NCI-H1105 (cell line): ENCODE data around the gene MGLL.

Experiments
- DNase-seq: peaks from one replicate; lab custom pipeline; 2025; lab: John Stamatoyannopoulos, UW

The MGLL gene

DNA sequence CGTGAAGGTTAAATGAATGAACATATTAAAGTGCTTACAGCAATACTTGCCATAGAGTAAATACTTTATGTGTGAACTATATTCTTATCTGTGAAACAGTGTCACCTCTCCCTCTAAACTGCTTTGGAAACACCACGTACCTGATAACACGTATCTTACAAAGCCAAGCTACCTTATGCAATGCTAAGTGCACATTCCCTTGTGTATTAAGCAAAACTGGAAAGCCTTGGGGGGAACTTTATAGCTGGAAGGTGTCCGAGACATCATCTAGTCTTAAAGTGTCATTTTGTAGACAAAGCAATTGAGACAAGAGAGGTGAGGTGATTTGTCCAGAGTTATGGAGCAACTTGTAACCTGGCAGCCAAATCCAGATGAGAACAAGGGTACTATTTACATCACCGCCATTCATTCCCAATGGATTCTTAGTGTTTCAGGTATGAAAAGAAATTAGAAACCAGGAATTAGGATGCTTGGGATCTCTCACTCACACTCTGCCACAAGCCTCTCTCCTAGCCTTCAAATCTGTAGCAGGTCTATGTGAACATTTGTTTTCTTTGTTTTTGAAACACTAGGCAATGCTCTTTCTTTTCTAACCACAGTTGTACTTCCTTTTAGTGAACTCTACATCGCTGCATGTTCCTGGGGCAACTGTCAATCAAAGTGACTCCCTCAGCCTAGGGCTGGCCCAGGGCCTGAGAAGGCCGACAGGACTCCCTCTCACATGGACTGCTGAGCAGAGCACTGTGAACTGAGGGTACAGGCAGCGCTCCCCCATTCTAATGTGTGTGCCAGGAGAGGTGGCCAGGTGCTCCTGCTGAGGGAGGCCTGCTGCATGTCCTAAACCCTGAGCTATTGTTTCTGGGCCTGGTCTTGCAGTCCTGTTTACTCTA lies 13.9 kb upstream of the MGLL start:
- no peak for DNase-seq

DNA sequence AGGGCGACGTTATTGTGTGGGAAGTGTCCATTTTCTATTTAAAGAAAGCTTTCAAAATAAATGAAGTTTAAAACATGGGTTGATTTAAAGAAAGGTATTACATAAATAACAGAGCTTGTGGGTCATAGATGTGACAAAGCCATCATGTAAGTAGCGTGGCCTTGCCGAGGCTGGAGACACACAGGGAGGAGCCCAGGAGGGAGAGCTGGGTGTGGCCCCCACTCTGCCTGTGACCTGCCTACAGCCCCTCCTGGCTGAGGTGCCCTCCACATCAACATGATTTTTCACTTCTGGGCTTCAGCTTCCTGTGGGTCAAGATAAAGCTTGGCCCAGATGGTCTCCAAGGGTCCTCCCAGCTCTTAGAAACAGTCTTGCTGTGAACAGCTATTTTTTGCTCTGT lies 12.5 kb upstream of the MGLL start:
- DNase-seq, result no peak

DNA sequence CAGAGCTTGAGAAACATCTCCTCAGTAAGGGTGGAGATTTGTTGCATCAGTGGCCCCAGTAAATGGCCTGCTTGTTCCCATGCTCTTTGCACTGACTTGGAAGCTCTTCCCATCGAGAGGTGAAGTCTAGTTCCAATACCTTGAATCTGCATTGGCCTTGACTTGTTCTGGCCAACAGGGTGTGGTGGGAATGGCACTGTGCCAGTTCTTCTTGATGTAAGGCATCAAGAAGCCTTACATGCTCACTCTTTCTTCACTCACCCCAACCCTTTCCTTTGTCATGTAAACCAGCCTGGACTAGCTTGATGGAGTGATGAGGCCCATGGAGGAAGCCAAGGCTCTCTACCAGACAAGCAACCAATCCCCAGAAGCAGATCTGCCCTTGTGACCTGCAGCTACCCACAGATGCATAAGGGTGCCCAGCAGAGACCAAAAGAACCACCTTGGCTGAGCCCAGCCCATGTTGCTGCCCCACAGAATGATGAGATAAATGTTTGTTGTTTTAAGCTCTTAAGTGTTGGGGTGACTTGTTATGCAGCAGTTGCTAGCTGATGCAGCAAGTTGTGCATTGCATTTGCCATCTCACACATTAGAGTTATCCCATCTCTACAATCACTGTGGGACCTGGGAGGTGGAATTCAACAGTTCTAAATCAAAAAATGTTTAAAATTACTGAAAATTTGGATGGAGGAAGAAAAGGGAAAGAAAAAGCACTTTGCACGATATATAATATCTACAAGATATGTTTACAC lies 11.1 kb upstream of the MGLL start:
- DNase-seq, result no peak

DNA sequence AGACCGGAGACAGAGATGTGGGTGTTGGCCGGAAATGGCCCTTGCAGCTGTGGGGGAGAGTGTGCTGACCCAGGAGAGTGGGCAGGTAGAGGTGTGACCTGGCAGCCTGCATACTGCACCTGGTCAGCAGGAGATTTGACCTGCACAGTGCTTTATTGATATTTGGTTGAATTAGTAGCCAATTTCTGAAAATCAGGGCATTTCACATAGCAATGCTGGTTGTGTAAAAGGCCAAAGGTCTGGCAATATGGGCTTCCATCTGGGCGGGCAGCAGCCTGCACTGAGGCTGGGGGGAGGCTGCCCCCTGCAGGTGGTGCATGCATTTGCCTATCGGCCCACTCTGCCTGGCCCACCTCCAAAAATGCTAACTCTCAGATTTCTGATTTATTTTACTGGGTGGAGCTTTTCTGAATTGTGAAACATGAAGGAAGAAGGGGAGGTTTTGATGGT lies 9.4 kb upstream of the MGLL start:
- no peak for DNase-seq

DNA sequence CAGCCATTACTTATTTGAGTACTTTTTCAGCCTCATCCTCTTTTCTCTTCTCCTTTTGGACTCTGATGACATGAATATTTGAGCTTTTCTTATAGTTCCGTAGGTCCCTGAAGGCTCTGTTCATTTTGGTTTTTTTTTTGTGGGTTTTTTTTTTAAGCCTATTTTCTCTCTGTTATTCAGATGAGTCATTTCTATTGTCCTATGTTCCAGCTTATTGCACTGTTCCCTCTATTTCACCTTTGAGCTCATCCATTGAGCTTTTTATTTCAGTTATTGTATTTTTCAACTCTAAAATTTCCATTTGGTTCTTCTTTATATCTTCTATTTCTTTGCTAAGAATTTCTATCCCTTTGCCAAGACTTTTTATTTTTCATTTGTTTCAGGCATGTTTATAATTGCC lies 7.2 kb upstream of the MGLL start:
- no peak for DNase-seq

DNA sequence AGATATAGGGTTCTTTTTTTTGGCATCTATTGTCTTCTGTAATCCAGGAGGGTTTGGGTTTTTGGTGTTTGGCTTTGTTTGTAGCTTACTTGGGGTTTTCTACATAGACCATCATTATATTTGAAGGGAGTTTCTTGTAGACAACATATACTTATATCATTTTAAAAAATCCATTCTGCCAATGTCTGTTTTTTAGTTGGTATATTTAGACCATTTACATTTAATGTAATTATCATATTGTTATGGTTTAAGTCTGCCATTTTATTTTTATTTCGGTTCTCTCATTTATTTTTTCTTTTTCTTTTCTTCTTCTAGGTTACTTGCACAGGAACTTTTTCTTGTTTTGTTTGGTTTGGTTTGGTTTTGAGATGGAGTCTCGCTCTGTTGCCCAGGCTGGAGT lies 5.5 kb upstream of the MGLL start:
- no peak for DNase-seq

DNA sequence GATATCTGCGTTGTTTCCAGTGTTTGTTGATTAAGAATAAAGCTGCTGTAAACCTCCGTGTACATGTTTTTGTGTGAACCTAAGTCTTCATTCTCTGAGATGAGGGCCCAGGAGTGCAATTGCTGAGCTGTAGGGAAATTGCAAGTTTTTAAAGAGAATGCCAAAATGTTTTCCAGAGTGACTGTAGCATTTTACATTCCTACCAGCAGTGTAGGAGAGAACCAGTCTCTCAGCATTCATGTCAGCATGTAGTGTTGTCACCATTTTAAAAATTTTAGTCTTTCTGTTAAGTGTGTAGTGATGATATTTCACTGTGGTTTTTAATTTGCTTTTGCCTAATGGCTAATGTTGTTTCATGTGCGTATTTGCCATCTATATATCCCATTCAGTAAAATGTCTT lies 3.4 kb upstream of the MGLL start:
- DNase-seq, result no peak

DNA sequence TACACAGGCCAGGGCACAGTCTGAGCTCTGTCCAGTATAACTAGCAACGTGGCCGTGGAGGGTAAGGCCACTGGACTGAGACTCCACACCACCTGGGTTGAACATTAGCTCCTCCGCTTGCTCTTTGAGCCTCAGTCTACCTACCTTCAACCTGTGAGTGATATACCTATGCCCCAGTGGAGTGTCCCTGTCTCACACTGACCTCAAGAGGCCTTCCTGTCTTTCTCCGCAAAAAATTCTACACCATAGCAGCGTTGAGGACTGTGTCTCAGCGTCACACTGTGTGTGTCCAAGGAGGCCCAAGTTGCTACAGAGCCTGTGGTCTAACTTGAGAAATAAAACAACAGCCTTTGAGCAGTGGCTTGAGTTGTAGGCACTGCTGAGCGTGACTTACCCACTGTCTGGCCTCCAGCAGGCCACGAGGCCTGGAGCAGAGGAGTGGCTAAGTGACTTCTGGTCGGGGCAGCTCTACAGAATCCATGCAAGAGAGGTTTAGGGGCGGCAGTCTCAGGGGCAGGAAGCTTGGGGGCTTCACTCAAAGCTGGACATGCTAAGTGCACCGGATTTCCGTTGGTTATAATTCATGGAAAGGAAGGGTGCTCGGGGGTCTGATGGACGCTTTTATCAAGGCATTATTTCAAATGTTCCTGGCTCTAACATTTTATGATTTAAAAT lies 2.0 kb upstream of the MGLL start:
- no peak for DNase-seq

DNA sequence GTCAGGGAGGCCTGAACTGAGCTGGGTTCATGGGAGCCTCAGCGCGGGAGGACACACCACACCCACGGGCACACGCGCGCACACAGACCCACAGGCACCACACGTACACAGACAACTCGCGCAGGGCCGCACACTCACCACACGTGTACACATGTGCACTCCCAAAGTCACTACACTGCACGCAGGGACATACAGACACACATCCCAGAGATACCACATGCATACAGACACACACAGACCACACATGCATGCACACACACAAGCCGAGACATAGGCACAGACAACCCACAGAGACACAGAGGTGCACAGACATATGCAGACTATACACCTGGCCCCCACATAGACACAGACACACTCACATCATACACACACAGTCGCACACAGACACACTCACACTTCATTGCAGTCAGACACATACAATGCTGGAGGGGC lies 1.1 kb upstream of the MGLL start:
- no peak for DNase-seq

DNA sequence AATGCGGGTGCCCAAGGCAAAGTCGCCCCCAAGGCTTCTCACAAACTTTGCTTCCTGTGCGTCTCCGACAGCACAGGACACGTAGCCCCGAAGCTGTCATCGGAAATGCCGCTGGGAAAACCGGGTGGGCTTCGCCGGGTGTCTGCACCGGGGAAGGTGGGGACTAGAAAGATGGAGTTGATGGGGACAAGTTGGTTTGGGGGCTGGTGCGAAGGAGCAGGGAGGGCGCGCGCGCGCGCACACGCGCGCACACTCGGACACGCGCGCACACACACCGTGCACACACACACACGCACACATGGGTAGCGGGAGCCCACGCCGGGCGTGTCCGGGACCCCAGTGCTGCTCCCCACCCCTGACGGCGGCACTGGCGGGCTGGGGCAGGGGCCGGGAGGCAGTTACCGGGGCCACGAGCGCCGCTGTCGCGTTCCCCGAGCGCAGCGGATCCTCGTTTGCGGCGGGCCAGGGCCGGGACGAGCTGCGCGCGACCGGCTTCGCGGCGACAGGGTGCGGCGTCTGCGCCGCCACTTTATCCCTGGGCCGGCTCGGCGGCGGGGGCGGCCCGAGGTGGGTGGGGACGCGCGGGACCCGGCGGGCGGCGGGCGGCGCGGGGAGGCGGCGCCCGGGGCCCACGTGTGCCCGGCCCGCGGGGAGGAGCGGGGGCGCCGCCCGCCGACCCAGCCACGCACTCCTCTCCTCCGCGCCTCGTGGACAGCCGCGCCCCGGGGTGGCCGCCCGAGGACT lies 539 bp upstream of the MGLL start:
- DNase-seq, result no peak

DNA sequence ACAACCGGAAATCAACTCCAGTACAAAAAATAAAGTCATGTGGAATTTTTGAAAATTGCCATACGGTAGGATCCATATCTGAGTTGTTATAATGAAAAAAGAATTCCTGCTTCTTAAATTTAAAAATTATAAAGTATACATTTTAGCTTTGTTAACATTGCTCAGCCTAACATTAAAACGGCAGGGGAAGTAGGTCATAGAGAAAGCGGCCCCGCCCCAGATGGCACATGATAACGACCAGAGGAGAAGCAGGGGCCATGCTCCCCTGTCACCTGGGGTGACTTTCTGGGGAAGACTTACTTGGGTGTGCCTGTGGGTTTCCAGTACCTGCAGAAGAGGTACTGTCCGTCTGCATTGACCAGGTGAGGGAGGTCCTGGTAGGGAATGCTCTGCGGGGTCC lies 921 bp downstream of the MGLL start:
- no peak for DNase-seq

DNA sequence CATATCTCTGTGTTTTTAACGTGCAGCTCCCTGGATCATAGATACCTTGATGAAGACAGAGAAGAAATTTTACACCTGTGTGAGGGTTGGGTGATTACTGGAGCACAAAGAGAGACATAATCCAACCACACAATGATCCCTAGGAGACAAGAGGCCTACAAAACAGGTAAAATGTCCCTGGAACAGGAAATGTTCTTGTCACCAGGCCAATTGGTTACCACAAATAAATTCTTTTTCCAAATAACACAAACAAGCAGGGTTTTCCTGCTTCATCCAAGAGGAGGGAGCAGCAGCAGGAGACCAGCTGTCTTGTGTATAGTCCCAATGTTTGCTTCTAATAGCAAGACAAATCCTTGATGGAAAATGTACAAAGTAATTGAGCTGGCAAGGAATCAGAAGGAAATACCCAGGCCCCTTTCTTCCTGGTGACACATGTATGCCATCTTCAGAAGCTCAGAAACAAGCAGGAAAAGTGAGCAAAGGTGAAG lies 1.4 kb downstream of the MGLL start:
- DNase-seq, result peak; percentile 56

DNA sequence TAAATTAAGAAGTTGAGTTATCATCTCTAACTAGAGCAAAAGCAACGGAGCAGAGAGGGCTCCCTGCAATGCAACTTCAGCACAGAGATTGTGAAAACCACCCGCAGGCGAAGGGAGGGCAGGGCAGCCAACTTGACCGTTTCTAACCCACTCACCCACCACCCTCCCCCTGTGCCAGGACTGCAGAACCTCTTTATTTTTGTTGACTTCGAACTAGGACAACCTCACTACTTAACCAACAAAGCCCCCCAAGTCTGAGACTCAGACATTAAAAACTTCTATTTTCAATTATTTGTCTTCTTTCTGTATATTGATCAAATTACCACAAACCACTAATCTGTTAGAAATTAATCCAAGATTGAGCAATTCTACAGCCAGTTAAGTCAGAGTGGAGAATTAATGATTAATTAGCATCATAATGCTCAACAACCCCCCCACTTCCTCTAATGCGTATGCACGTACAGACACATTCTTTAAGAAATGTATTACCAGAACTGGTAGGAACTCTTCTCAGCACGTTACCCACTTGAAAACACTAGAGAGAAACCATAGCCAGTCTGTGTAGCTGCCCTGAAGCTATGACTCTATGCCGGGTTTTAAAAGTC lies 2.0 kb downstream of the MGLL start:
- no peak for DNase-seq

DNA sequence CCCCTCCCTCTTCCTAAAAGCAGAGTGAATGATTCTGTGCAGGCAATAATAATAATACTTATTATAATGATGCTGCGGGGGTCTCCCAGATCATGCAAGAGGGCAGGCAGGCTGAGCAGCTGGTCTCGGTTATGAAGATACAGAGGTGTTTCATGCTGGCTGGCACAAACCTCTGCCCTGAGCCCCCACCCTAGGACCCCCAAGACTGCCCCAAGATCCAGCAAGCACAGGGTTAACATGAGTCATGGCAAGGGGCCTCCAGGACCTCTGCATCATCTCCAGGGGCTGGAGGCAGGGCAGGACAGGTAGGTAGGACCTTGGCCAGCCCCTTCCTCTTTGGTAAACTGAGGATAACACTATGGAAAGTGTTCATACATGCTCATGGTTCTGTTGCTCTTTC lies 2.7 kb downstream of the MGLL start:
- no peak for DNase-seq

DNA sequence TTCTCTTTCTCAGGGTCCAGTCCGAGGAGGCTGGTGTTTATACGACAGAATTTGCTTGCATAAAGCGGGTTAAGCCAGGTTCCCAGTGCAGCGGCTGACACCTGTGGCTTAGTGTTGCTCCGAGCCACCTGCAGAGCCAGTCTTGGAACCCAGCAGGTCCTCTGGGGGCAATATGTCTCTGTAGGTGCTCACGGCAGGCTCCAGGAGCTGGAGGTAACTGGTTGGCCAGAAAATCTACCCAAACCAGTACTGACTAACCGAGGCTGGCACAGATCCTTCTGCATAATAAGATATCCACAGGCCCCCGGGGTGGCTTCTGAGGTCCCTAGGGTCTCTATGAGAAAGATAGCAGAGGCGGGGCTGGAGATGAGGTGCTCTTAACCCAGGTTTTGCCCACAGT lies 3.2 kb downstream of the MGLL start:
- DNase-seq, result no peak

DNA sequence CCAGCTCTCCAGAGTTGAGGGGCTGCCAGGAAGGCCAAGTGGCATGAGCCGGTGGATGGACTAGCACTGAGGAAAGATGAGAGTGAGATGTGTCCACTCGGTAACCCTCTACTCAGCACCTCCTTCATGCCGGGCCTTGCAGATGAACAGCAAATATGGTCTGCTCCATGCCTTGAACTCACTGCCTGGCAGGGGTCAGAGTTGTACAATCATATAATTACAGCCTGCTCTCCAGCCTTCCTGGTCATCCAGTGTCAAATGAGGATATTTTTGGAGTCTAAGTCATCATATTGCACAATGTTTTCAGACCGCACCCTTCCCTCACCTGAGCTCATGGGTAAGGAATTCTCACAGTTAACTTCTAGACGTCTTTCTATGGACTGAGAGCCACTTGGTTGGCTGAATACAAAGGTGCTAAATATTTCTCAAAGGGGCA lies 4.9 kb downstream of the MGLL start:
- no peak for DNase-seq

DNA sequence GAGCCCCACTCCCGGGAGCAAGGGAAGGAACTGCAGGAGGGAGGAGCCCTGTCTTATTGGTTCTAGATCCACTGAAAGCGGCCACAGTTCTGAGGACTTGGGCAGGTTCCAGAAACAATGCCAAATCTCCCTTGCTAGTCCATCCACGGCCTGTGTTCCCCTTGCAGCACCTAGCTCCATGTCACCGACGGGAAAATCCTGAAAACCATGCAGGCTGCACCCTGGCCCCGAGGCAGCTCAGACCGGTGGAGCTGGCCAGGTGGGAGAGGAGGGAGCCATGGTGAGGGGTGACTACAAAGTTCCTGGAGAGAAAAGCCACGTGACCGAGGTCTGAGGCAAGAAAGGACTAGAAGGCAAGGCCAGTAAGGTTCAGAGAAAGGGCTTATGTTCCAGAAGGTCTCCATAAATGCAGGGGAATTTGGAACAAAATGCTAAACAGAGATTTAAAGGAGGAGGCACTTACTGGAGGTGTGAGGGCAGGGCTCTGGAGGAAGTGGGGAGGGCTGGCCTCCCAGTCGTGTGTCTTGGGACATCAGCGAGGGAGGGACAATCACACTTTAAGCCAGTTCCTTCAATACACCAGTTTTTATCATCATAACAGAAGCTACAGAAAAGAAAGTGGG lies 5.4 kb downstream of the MGLL start:
- DNase-seq, result no peak

DNA sequence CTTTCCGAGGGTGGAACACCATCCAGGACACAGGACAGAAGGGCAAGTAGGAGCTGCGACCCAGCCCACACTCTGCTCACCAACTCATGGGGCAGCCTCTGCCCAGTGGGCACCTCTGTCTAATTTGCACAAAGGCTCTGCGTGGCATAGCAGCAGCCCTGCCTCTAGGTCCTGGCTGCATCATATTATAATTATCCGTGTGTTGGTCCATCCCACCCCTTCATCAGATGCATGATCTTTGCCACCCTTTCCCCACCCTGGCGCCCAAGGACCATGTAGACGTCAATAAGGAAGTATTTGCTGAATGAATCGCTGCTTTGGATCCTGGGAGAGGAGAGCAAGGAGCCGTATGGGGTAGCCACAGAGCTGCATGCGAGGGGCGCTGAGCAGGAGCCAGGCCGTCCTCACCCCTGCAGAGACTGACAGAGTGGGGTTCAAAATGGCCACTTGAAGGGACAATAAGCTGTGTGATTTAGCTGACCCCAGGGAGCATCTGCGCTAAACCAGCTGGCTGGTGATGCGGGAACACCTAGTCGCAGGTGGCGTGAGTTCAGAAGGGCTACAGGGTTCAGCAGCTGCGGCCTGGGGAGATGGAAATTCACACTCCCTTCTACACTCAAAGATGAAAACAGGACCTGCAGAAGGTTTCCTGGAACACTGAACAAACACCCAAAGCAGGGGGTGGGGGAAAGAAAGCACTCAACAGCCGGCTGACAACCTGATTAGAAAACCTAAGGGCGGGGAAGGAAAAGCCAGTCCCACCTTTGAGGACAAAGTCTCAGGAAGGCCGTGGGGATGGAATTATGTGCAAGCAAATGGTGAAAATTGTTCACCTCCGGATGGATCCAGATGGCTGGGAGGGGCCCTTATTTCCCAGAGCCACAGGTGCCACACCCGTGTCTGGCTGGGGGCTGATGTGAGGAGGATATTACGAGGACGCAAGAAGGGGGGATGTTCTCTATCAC lies 6.4 kb downstream of the MGLL start:
- no peak for DNase-seq

DNA sequence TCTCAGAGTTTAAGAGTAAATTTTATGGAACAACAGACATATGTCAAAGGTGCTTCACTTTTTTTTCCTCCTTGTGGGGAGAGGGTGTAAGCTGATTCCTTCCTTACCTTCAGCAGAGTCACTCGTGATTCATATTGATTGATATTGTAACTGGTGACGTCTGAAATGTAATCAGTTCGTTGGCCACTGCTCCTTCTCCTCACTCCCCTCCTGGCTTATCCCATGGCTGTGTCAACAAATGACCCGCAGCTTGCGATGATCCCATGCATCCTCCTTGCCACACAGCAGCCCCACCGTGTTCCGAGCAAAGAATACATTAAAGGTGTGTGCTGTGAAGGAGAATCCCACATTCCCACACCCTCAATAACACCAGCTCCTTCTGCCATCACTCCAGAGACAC lies 7.3 kb downstream of the MGLL start:
- DNase-seq, result no peak

DNA sequence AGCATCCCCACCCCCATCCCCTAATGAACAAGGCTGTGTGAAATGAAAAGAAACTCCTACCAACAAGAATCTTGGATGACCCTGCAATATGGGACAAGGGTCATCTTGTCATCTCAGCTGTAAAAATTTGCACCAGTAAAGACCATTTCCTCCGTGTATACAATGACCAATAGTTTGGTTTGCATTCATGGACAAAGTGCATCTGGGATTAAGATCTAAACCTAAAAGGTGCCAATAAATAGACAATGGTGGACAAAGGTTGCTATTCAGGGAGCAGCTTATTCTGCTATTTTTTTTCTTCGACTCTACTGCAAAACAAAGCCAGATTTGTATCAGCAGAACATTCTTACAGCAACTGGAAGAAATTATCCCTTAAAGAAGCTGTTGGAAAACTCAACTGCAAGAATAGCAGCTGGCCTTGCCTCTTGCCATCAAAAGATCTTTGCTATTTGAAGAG lies 8.0 kb downstream of the MGLL start:
- DNase-seq, result no peak
